Glutamatergic neuron (in vitro differentiated cells): ENCODE results near the gene STIM2. TPM values are rescaled to one million over a fixed set of nuclear protein-coding genes. Genes with fewer than 3 reads are reported as not detected.

Experiments used
- DNase-seq: peaks from one replicate; pipeline ENCODE4 v3.0.0; 2022
- H3K27ac Mint-ChIP-seq: one replicate; pipeline ENCODE4 v1.8.0; 2020; ENCODE audit warnings: mild to moderate bottlenecking, mixed read lengths, inconsistent platforms; ENCODE audit not compliant: unreplicated experiment
- H3K27me3 Mint-ChIP-seq: one replicate; pipeline ENCODE4 v1.8.0; 2020; ENCODE audit warnings: mild to moderate bottlenecking, moderate library complexity, mixed read lengths, inconsistent platforms; ENCODE audit not compliant: unreplicated experiment
- H3K36me3 Mint-ChIP-seq: one replicate; pipeline ENCODE4 v1.8.0; 2020; ENCODE audit warnings: mild to moderate bottlenecking, mixed read lengths, inconsistent platforms; ENCODE audit not compliant: unreplicated experiment
- H3K4me1 Mint-ChIP-seq: one replicate; pipeline ENCODE4 v1.8.0; 2020; ENCODE audit warnings: mild to moderate bottlenecking, low read depth, mixed read lengths, inconsistent platforms; ENCODE audit not compliant: unreplicated experiment
- H3K4me3 Mint-ChIP-seq: one replicate; pipeline ENCODE4 v1.8.0; 2020; ENCODE audit warnings: mild to moderate bottlenecking, mixed read lengths, inconsistent platforms; ENCODE audit not compliant: unreplicated experiment
- H3K9me3 Mint-ChIP-seq: one replicate; pipeline ENCODE4 v1.8.0; 2020; ENCODE audit warnings: mild to moderate bottlenecking, moderate library complexity, mixed read lengths, inconsistent platforms; ENCODE audit not compliant: unreplicated experiment
- CTCF ChIP-seq: fragments of 200-600 bp; sonication (generic); IDR thresholded peaks from one replicate; pipeline ENCODE4 v1.5.0; 2021; ENCODE audit not compliant: partially characterized antibody, unreplicated experiment
- total RNA-seq: library from RNA; stranded (reverse); fragmentation: NEBNext Ultra II Directional; extraction: Animal tissue kit (Norgen Biotek cat#: 25700); gene quantifications from one replicate; pipeline ENCODE4 v1.2.1, GENCODE V29; 2021; ENCODE audit not compliant: unreplicated experiment

STIM2 gene
- total RNA-seq, 1 donor from 2014 or later = 28.2 TPM

GRCh38 chr4:26938516-26938915, 77.9 kb downstream of the STIM2 start:
- no peak for DNase-seq
- H3K27ac Mint-ChIP-seq = no peak overlapping the region
- no peaks in the 10 kb centered on the region for H3K27me3 Mint-ChIP-seq
- H3K4me3 Mint-ChIP-seq = no peak overlapping the region
- H3K36me3 Mint-ChIP-seq = no peaks in the 10 kb centered on the region
- H3K4me1 Mint-ChIP-seq = peaks cover 30% of the 10 kb centered on the region
- no peak for TF ChIP-seq CTCF
- H3K9me3 Mint-ChIP-seq = peaks cover 2% of the 10 kb centered on the region

DNA sequence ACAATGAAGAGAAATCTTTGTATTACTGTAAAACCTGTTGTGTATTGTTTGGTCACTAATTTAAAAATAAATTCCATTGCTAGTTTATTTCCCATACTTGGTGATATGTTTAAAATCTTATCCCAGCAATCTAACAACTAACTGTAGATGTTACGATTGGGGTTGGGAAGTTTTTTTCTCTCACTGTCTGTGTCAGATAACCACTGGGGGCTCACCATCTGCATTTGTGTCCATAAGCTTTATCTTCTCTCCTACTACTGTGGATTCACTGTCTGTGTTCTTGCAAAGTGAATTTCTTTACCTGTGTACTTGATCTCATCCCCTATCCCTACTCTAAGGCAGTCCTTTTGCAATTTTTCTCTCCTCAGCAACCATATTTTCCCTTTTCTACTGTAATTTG, 81.3 kb downstream of the STIM2 start:
- TF ChIP-seq CTCF = no peak
- H3K27me3 Mint-ChIP-seq = no peaks in the 10 kb centered on the region
- H3K4me1 Mint-ChIP-seq = peaks cover 30% of the 10 kb centered on the region
- H3K36me3 Mint-ChIP-seq = no peaks in the 10 kb centered on the region
- H3K4me3 Mint-ChIP-seq = no peak overlapping the region
- H3K27ac Mint-ChIP-seq = no peak overlapping the region
- peaks cover 2% of the 10 kb centered on the region for H3K9me3 Mint-ChIP-seq
- no peak for DNase-seq

GRCh38 chr4:26942871-26943270, 82.2 kb downstream of the STIM2 start:
- Mint-ChIP-seq H3K27ac (no peak overlapping the region), H3K27me3 (no peaks in the 10 kb centered on the region), H3K4me3 (no peak overlapping the region), H3K9me3 (peaks cover 2% of the 10 kb centered on the region), H3K36me3 (no peaks in the 10 kb centered on the region), H3K4me1 (peaks cover 29% of the 10 kb centered on the region)
- no peak for DNase-seq
- TF ChIP-seq CTCF = no peak

- H3K27me3 Mint-ChIP-seq = no peaks in the 10 kb centered on the region
- peaks cover 2% of the 10 kb centered on the region for H3K9me3 Mint-ChIP-seq
- no peak for DNase-seq
- H3K4me1 Mint-ChIP-seq = peaks cover 28% of the 10 kb centered on the region
- H3K4me3 Mint-ChIP-seq = no peak overlapping the region
- no peak for TF ChIP-seq CTCF
- H3K36me3 Mint-ChIP-seq = no peaks in the 10 kb centered on the region
- H3K27ac Mint-ChIP-seq = no peak overlapping the region
These were observed 82.8 kb downstream of the STIM2 start for GRCh38 chr4:26943391-26943790.

GRCh38 chr4:26945794-26946193, 85.2 kb downstream of the STIM2 start:
- no peak overlapping the region for H3K4me3 Mint-ChIP-seq
- no peak for TF ChIP-seq CTCF
- H3K27ac Mint-ChIP-seq = no peak overlapping the region
- no peaks in the 10 kb centered on the region for H3K27me3 Mint-ChIP-seq
- H3K4me1 Mint-ChIP-seq = peaks cover 10% of the 10 kb centered on the region
- DNase-seq = no peak
- H3K9me3 Mint-ChIP-seq = peaks cover 3% of the 10 kb centered on the region
- no peaks in the 10 kb centered on the region for H3K36me3 Mint-ChIP-seq
